T47D (cell line): ENCODE results near the gene KIF18B.

Experiments
- DNase-seq, 2 experiments: peaks; one replicate each; pipeline versions ENCODE4 v3.0.0 to v3.0.0-alpha.2; 2011 to 2012; ENCODE audit warnings: low read depth in 1 of 2, low spot score in 1 of 2
- JUND ChIP-seq: IDR thresholded peaks from 2 replicates; pipeline ENCODE4 v1.6.1; 2012; ENCODE audit warnings: low read depth
- in situ Hi-C: cut with HindIII; loops from 2 replicates; pipeline ENCODE4 v1.10.0; 2016; ENCODE audit warnings: low sequenced_read_pairs, low pct_unique_long_range_greater_than_20kb

The KIF18B gene

GRCh38 chr17:44900894-44901293, 46.7 kb downstream of the KIF18B start:
- peak in 1 of 2 experiments; percentile 46 for DNase-seq
- no peak for TF ChIP-seq JUND
- in situ Hi-C loops: no loop called here

- in situ Hi-C loops: no loop called here
- peak; percentile 91 to 92 for DNase-seq
- no peak for TF ChIP-seq JUND
Observed at GRCh38 chr17:44899074-44899782, 48.3 kb downstream of the KIF18B start, which contains the start of gene EFTUD2. Gene EFTUD2 (minus strand): TSS chr17:44899445. CDS start chr17:44894521, 4,924 bp downstream.

- no peak for TF ChIP-seq JUND
- in situ Hi-C loops: no loop called here
- peak in 1 of 2 experiments; percentile 64 for DNase-seq
Observed at GRCh38 chr17:44898768-44899073, 48.9 kb downstream of the KIF18B start.

- no peak for TF ChIP-seq JUND
- no peak for DNase-seq
- in situ Hi-C loops: no loop called here
Observed at GRCh38 chr17:44894642-44895041, 52.9 kb downstream of the KIF18B start.

- in situ Hi-C loops: no loop called here
- DNase-seq: no peak
- no peak for TF ChIP-seq JUND
Observed at GRCh38 chr17:44892250-44892649, 55.3 kb downstream of the KIF18B start.

GRCh38 chr17:44889003-44889402, 58.6 kb downstream of the KIF18B start:
- no peak for TF ChIP-seq JUND
- in situ Hi-C loops: no loop called here
- no peak for DNase-seq

GRCh38 chr17:44887971-44888954, 59.3 kb downstream of the KIF18B start:
- no peak for TF ChIP-seq JUND
- in situ Hi-C loops: no loop called here
- no peak for DNase-seq

GRCh38 chr17:44887016-44887415, 60.6 kb downstream of the KIF18B start:
- DNase-seq: no peak
- TF ChIP-seq JUND: no peak
- in situ Hi-C loops: no loop called here

GRCh38 chr17:44884941-44885340, 62.6 kb downstream of the KIF18B start:
- TF ChIP-seq JUND: no peak
- in situ Hi-C loops: no loop called here

GRCh38 chr17:44881145-44881544, 66.4 kb downstream of the KIF18B start:
- no peak for TF ChIP-seq JUND
- no peak for DNase-seq
- in situ Hi-C loops: no loop called here

More at GRCh38 chr17:44884941-44885340, 62.6 kb downstream of the KIF18B start:
- no peak for DNase-seq

GRCh38 chr17:44880062-44880461, 67.5 kb downstream of the KIF18B start:
- in situ Hi-C loops: no loop called here
- DNase-seq: no peak
- TF ChIP-seq JUND: no peak

- no peak for DNase-seq
- TF ChIP-seq JUND: no peak
- in situ Hi-C loops: no loop called here
Observed at GRCh38 chr17:44879376-44879775, 68.2 kb downstream of the KIF18B start.
